Amniotic stem cell (primary cell): Measurements from ENCODE around the gene IL1RAPL2.
"Not testable (repeated sequence)": the region's sequence is repeated elsewhere in the genome, so short reads cannot be mapped to it uniquely, and the experiment has no call there.

Experiments used
- DNase-seq: peaks from one replicate; lab custom pipeline; 2025; lab: John Stamatoyannopoulos, UW

IL1RAPL2 gene

GRCh38 chrX:105803891-105804290 lies 1237.9 kb downstream of the IL1RAPL2 start:
- DNase-seq = no peak

GRCh38 chrX:105805655-105806054 lies 1239.7 kb downstream of the IL1RAPL2 start:
- DNase-seq = not testable (repeated sequence)

GRCh38 chrX:105816517-105816916 lies 1250.5 kb downstream of the IL1RAPL2 start:
- DNase-seq = no peak
